ENCODE results near the gene HYI.
A peak's percentile ranks its signal among the peaks of the same experiment; 100 is the strongest.
"Not testable (repeated sequence)": the region's sequence is repeated elsewhere in the genome, so short reads cannot be mapped to it uniquely, and the experiment has no call there.

HYI gene

GRCh38 chr1:43463479-43463878 is 9.7 kb upstream of the HYI start:
- DNase-seq: peak; percentile 28

GRCh38 chr1:43460988-43461693 is 7.4 kb upstream of the HYI start:
- no peak for DNase-seq

- DNase-seq: not testable (repeated sequence)
These were observed 4.6 kb upstream of the HYI start for GRCh38 chr1:43458379-43458778.

- DNase-seq: no peak
These were observed 1.6 kb upstream of the HYI start for GRCh38 chr1:43455213-43455889.

GRCh38 chr1:43454270-43455011 is 710 bp upstream of the HYI start:
- DNase-seq: peak; percentile 86

GRCh38 chr1:43452789-43453441 is 816 bp downstream of the HYI start:
- DNase-seq: peak; percentile 56

GRCh38 chr1:43451701-43452532 is 1.8 kb downstream of the HYI start:
- DNase-seq: no peak

GRCh38 chr1:43451157-43451591 is 2.6 kb downstream of the HYI start:
- no peak for DNase-seq

GRCh38 chr1:43450251-43450941 is 3.3 kb downstream of the HYI start:
- no peak for DNase-seq

- DNase-seq: no peak
These were observed 4.0 kb downstream of the HYI start for GRCh38 chr1:43449708-43450069.

GRCh38 chr1:43448955-43449707 is 4.6 kb downstream of the HYI start:
- DNase-seq: no peak

- DNase-seq: no peak
These were observed 5.6 kb downstream of the HYI start for GRCh38 chr1:43447891-43448708.

- DNase-seq: no peak
These were observed 6.6 kb downstream of the HYI start for GRCh38 chr1:43446881-43447835.

GRCh38 chr1:43446388-43446740 is 7.4 kb downstream of the HYI start:
- no peak for DNase-seq

GRCh38 chr1:43445606-43446387 is 7.9 kb downstream of the HYI start:
- DNase-seq: no peak

- no peak for DNase-seq
These were observed 8.9 kb downstream of the HYI start for GRCh38 chr1:43444836-43445235.

GRCh38 chr1:43444151-43444828 is 9.4 kb downstream of the HYI start:
- DNase-seq: no peak

Measured in fibroblast of skin of right quadriceps (primary cell).